ENCODE measurements around the gene CBX6.

CBX6 gene

DNA sequence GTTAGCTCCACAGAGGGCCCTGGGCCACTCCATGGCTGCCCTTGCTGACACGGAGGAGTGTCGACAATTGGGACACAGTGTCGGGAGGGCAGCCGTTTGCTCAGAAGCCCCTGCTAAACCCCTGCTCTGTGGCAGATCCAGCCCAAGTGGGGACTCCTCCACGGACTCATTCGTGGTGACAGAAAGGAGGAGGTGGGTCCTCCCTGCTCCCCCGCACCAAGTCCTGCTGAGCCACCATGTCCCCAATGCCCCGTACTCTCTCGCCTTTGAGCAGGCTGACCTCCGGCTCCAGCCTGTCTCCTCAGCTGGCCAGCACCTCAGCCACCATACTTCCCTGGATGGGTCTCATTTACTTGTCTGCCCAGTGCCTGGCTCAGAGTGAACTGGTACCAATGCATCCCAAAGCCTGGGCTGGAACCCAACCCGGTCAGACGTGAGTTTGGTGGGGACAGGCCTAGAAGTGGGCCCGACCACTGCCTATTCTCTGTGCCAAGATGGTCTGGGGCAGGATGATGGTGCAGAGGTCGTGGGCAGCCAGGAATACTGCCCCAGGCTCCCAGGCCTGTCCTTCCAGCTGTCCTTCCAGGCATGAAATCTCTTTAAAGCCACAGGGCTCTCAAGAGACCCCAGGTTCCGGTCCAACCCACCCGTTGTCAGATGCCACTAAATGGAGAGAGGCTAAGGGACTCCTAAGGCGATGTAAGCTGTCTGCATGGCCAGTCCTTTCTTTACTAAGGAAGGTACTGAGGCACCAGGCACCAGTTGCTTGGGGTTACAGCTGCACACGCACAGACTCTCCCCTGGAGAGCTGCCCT is 4.3 kb downstream of the CBX6 start:
- H2AFZ ChIP-seq (ENCODE audit: insufficient read depth, low read length, poor library complexity) = no peak overlapping the region
- no peaks in the 10 kb centered on the region for H3K9me3 ChIP-seq (ENCODE audit: insufficient read depth, low read depth, low read length)
- no peak overlapping the region for H3K4me2 ChIP-seq (ENCODE audit: low read length)
- no peak overlapping the region for H2BK5ac ChIP-seq (ENCODE audit: low read depth, low read length, poor library complexity)
- H3K27ac ChIP-seq (ENCODE audit: low read depth, low read length) = no peak overlapping the region
- H2AK5ac ChIP-seq (ENCODE audit: low read length) = no peak overlapping the region
- no peak for DNase-seq
- peaks cover 4% of the 10 kb centered on the region for H3K79me1 ChIP-seq (ENCODE audit: low read length)
- H3K27me3 ChIP-seq (ENCODE audit: insufficient read depth, low read length) = no peaks in the 10 kb centered on the region
- H3K18ac ChIP-seq (ENCODE audit: low read length) = no peak overlapping the region
- H2BK120ac ChIP-seq (ENCODE audit: insufficient read depth, low read length, poor library complexity) = no peak overlapping the region
- peaks cover 3% of the 10 kb centered on the region for H3K79me2 ChIP-seq (ENCODE audit: control insufficient read depth, insufficient read depth, low read length, poor library complexity)
- no peak overlapping the region for H3K4me3 ChIP-seq (ENCODE audit: low read depth, low read length)
- H3K4ac ChIP-seq (ENCODE audit: low read depth, low read length) = no peak overlapping the region
- no peak overlapping the region for H3K9ac ChIP-seq (ENCODE audit: low read length)
- no peak overlapping the region for H3K23ac ChIP-seq (ENCODE audit: low read length)
- peaks cover 0 to 1% of the 10 kb centered on the region in 2 experiments for H3K4me1 ChIP-seq (ENCODE audit: control insufficient read depth in 1 of 2, insufficient read depth in 2 of 2, low read length in 2 of 2)
- H4K91ac ChIP-seq (ENCODE audit: low read depth, low read length) = no peak overlapping the region
- H3K14ac ChIP-seq (ENCODE audit: low read length) = no peak overlapping the region
- no peak overlapping the region for H4K12ac ChIP-seq (ENCODE audit: low read depth, low read length)
- H2BK12ac ChIP-seq (ENCODE audit: low read length) = no peak overlapping the region
- peaks cover 4 to 11% of the 10 kb centered on the region in 2 experiments for H3K36me3 ChIP-seq (ENCODE audit: control insufficient read depth in 1 of 2, insufficient read depth in 2 of 2, low read length in 2 of 2)
- H4K8ac ChIP-seq (ENCODE audit: low read depth, low read length) = no peak overlapping the region
- no CpG with 5 or more reads among the region's 18 CpGs for whole genome bisulfite sequencing (ENCODE audit: extremely low coverage, insufficient coverage, insufficient read length)

DNA sequence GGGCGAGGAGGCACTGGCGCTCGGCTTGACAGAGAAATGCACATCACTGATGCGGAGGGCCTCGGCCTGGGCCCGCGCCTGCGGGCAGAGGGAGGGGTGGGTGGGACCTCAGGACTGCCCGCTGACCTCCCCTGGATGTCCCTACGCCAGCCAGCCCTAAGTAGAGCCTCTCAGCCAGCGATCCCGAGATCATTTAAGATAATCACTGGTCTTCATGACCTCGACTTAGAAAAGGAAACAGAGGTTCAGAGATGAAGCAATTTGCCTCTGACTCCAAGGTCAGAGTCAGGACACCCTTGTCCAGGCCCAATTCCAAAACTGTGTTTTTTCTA is 4.9 kb downstream of the CBX6 start:
- Histone ChIP-seq H2AK5ac (ENCODE audit: low read length) (no peak overlapping the region), H3K23ac (ENCODE audit: low read length) (no peak overlapping the region), H2AFZ (ENCODE audit: insufficient read depth, low read length, poor library complexity) (no peak overlapping the region), H3K4me2 (ENCODE audit: low read length) (no peak overlapping the region), H4K8ac (ENCODE audit: low read depth, low read length) (no peak overlapping the region), H3K27ac (ENCODE audit: low read depth, low read length) (no peak overlapping the region), H3K9me3 (ENCODE audit: insufficient read depth, low read depth, low read length) (no peaks in the 10 kb centered on the region), H4K91ac (ENCODE audit: low read depth, low read length) (no peak overlapping the region), H2BK5ac (ENCODE audit: low read depth, low read length, poor library complexity) (no peak overlapping the region), H3K79me2 (ENCODE audit: control insufficient read depth, insufficient read depth, low read length, poor library complexity) (no peaks in the 10 kb centered on the region), H4K12ac (ENCODE audit: low read depth, low read length) (no peak overlapping the region), H3K4me3 (ENCODE audit: low read depth, low read length) (no peak overlapping the region), H3K18ac (ENCODE audit: low read length) (no peak overlapping the region), H3K4ac (ENCODE audit: low read depth, low read length) (no peak overlapping the region), H3K14ac (ENCODE audit: low read length) (no peak overlapping the region), H3K9ac (ENCODE audit: low read length) (no peak overlapping the region), H2BK120ac (ENCODE audit: insufficient read depth, low read length, poor library complexity) (no peak overlapping the region), H3K36me3 (ENCODE audit: control insufficient read depth in 1 of 2, insufficient read depth in 2 of 2, low read length in 2 of 2) (peaks cover 4 to 11% of the 10 kb centered on the region in 2 experiments), H3K4me1 (ENCODE audit: control insufficient read depth in 1 of 2, insufficient read depth in 2 of 2, low read length in 2 of 2) (peaks cover 0 to 1% of the 10 kb centered on the region in 2 experiments), H2BK12ac (ENCODE audit: low read length) (no peak overlapping the region), H3K79me1 (ENCODE audit: low read length) (no peaks in the 10 kb centered on the region), H3K27me3 (ENCODE audit: insufficient read depth, low read length) (no peaks in the 10 kb centered on the region)
- no peak for DNase-seq
- WGBS (ENCODE audit: extremely low coverage, insufficient coverage, insufficient read length) = no CpG with 5 or more reads among the region's 13 CpGs

DNA sequence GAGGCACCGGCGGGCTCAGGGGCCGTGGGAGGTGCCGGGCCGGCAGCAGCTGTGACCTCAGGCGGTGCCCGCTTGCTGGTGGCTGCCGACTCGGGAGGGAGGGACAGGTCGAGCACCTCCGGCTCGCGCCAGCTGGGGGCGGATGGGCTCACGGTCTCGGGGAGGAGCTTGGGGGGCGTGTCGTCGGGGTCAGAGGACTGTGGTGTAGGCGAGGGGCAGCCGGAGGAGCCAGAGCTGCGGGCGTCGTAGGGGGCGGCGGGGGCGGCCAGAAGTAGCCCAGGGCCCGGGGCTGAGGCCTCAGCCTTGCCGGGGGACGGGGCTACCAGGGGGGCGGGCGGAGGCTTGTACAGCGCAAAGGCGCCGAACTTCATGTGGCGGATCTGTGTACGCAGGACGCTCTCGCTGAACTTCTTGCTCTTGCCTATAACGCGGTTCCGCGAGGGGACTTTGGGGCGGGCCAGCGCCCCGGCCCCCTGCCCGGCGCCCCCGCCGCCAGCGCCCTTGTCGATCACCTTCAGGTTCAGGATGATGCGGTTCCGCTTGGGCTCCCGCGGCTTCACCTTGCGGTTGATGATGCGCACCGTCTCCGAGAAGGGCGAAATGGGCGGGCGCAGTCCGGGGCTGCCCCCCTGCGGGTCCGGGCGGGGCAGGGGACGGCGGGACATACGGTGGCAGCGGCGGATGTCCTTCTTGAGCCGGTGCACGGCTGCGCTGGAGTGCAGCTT is 5.5 kb downstream of the CBX6 start:
- no peak overlapping the region for H3K18ac ChIP-seq (ENCODE audit: low read length)
- no peaks in the 10 kb centered on the region for H3K27me3 ChIP-seq (ENCODE audit: insufficient read depth, low read length)
- H3K79me2 ChIP-seq (ENCODE audit: control insufficient read depth, insufficient read depth, low read length, poor library complexity) = no peaks in the 10 kb centered on the region
- H2BK120ac ChIP-seq (ENCODE audit: insufficient read depth, low read length, poor library complexity) = no peak overlapping the region
- no peaks in the 10 kb centered on the region for H3K79me1 ChIP-seq (ENCODE audit: low read length)
- H3K23ac ChIP-seq (ENCODE audit: low read length) = no peak overlapping the region
- H3K14ac ChIP-seq (ENCODE audit: low read length) = no peak overlapping the region
- H4K8ac ChIP-seq (ENCODE audit: low read depth, low read length) = no peak overlapping the region
- H3K27ac ChIP-seq (ENCODE audit: low read depth, low read length) = no peak overlapping the region
- H2AFZ ChIP-seq (ENCODE audit: insufficient read depth, low read length, poor library complexity) = no peak overlapping the region
- H2BK5ac ChIP-seq (ENCODE audit: low read depth, low read length, poor library complexity) = no peak overlapping the region
- H2AK5ac ChIP-seq (ENCODE audit: low read length) = no peak overlapping the region
- no peak overlapping the region for H2BK12ac ChIP-seq (ENCODE audit: low read length)
- H3K9me3 ChIP-seq (ENCODE audit: insufficient read depth, low read depth, low read length) = peaks cover 2% of the 10 kb centered on the region
- no peak for DNase-seq
- no peak overlapping the region for H3K4me3 ChIP-seq (ENCODE audit: low read depth, low read length)
- no CpG with 5 or more reads among the region's 75 CpGs for WGBS (ENCODE audit: extremely low coverage, insufficient coverage, insufficient read length)
- H3K4ac ChIP-seq (ENCODE audit: low read depth, low read length) = no peak overlapping the region
- H3K9ac ChIP-seq (ENCODE audit: low read length) = no peak overlapping the region
- peaks cover 4 to 11% of the 10 kb centered on the region in 2 experiments for H3K36me3 ChIP-seq (ENCODE audit: control insufficient read depth in 1 of 2, insufficient read depth in 2 of 2, low read length in 2 of 2)
- H4K91ac ChIP-seq (ENCODE audit: low read depth, low read length) = no peak overlapping the region
- peaks cover 0 to 1% of the 10 kb centered on the region in 2 experiments for H3K4me1 ChIP-seq (ENCODE audit: control insufficient read depth in 1 of 2, insufficient read depth in 2 of 2, low read length in 2 of 2)
- no peak overlapping the region for H4K12ac ChIP-seq (ENCODE audit: low read depth, low read length)
- H3K4me2 ChIP-seq (ENCODE audit: low read length) = no peak overlapping the region

DNA sequence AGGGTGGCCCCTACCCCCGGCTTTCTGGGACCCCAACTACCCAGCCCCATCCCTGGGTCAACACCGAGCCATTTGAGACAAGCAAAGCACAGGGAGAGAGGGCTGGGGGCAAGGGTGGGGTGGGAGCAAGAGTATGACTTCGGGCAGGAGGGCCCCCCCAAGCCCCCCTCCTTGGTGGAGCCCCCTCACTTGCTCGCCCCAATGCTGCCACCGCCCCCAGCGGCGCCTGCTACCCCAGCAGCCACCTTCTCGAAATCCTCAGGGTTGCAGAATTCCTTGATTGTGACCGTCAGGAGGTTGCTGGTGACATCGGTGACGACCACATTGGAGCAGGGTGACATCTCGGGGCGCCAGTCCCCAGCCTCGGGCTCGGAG is 6.0 kb downstream of the CBX6 start:
- no peak overlapping the region for H2BK5ac ChIP-seq (ENCODE audit: low read depth, low read length, poor library complexity)
- no peak overlapping the region for H3K4ac ChIP-seq (ENCODE audit: low read depth, low read length)
- H3K9me3 ChIP-seq (ENCODE audit: insufficient read depth, low read depth, low read length) = peaks cover 2% of the 10 kb centered on the region
- no peak overlapping the region for H4K8ac ChIP-seq (ENCODE audit: low read depth, low read length)
- H3K79me2 ChIP-seq (ENCODE audit: control insufficient read depth, insufficient read depth, low read length, poor library complexity) = no peaks in the 10 kb centered on the region
- no peak overlapping the region for H3K18ac ChIP-seq (ENCODE audit: low read length)
- no peak overlapping the region for H3K4me2 ChIP-seq (ENCODE audit: low read length)
- H3K4me1 ChIP-seq (ENCODE audit: control insufficient read depth in 1 of 2, insufficient read depth in 2 of 2, low read length in 2 of 2) = no peaks in the 10 kb centered on the region
- no peak overlapping the region for H4K12ac ChIP-seq (ENCODE audit: low read depth, low read length)
- H3K9ac ChIP-seq (ENCODE audit: low read length) = no peak overlapping the region
- no peak overlapping the region for H3K14ac ChIP-seq (ENCODE audit: low read length)
- peaks cover 4 to 11% of the 10 kb centered on the region in 2 experiments for H3K36me3 ChIP-seq (ENCODE audit: control insufficient read depth in 1 of 2, insufficient read depth in 2 of 2, low read length in 2 of 2)
- no peaks in the 10 kb centered on the region for H3K79me1 ChIP-seq (ENCODE audit: low read length)
- no CpG with 5 or more reads among the region's 15 CpGs for WGBS (ENCODE audit: extremely low coverage, insufficient coverage, insufficient read length)
- no peak overlapping the region for H2AK5ac ChIP-seq (ENCODE audit: low read length)
- H2BK120ac ChIP-seq (ENCODE audit: insufficient read depth, low read length, poor library complexity) = no peak overlapping the region
- no peak overlapping the region for H2AFZ ChIP-seq (ENCODE audit: insufficient read depth, low read length, poor library complexity)
- H2BK12ac ChIP-seq (ENCODE audit: low read length) = no peak overlapping the region
- DNase-seq = no peak
- no peak overlapping the region for H3K23ac ChIP-seq (ENCODE audit: low read length)
- H4K91ac ChIP-seq (ENCODE audit: low read depth, low read length) = no peak overlapping the region
- no peak overlapping the region for H3K27ac ChIP-seq (ENCODE audit: low read depth, low read length)
- H3K4me3 ChIP-seq (ENCODE audit: low read depth, low read length) = no peak overlapping the region
- H3K27me3 ChIP-seq (ENCODE audit: insufficient read depth, low read length) = no peaks in the 10 kb centered on the region

All from trophoblast cell (in vitro differentiated cells and primary cell).